Lung (tissue), 12 donors: Measurements from ENCODE around the gene SYT13. TPM values are rescaled to one million over a fixed set of nuclear protein-coding genes. Genes with fewer than 3 reads are reported as not detected.
A peak's percentile ranks its signal among the peaks of the same experiment; 100 is the strongest.

Experiments
- ATAC-seq: fragments of 200-7000 bp; cut with Tn5 transposase; one replicate; pipeline ENCODE4 v1.9.1; 2020; ENCODE audit warnings: moderate number of reproducible peaks; ENCODE audit not compliant: insufficient read depth, low FRiP score
- DNase-seq, 3 donors: peaks; one replicate each; pipeline ENCODE4 v3.0.0-alpha.2; 2013 to 2017
- H3K27ac ChIP-seq, 2 donors: one replicate each; pipeline ENCODE4 v1.5.1; 2013; ENCODE audit warnings: mild to moderate bottlenecking in 2 of 2, moderate library complexity in 2 of 2, control low read depth in 1 of 2, inconsistent platforms in 1 of 2, low read depth in 1 of 2, low read length in 1 of 2
- H3K27me3 ChIP-seq, 3 donors: one replicate each; pipeline ENCODE4 v1.5.1; 2013; ENCODE audit warnings: low read length in 2 of 3; ENCODE audit not compliant: control insufficient read depth in 3 of 3, insufficient read depth in 3 of 3
- H3K36me3 ChIP-seq, 4 donors: one replicate each; pipeline ENCODE4 v1.5.1; 2013; ENCODE audit warnings: low read length in 4 of 4, mild to moderate bottlenecking in 1 of 4, moderate library complexity in 1 of 4; ENCODE audit not compliant: control insufficient read depth in 4 of 4, insufficient read depth in 4 of 4
- H3K4me1 ChIP-seq, 5 donors: one replicate each; pipeline ENCODE4 v1.5.1; 2013; ENCODE audit warnings: low read length in 5 of 5, mild to moderate bottlenecking in 2 of 5, moderate library complexity in 1 of 5; ENCODE audit not compliant: control insufficient read depth in 5 of 5, insufficient read depth in 5 of 5
- H3K4me3 ChIP-seq: one replicate; pipeline ENCODE4 v1.5.1; 2013; ENCODE audit warnings: mild to moderate bottlenecking, control low read depth, moderate library complexity
- H3K9ac ChIP-seq, 2 donors: one replicate each; pipeline ENCODE4 v1.5.1; 2013; ENCODE audit warnings: low read length in 2 of 2, control low read depth in 1 of 2; ENCODE audit not compliant: insufficient read depth in 1 of 2
- H3K9me3 ChIP-seq, 4 donors: one replicate each; pipeline ENCODE4 v1.5.1; 2013; ENCODE audit warnings: low read length in 3 of 4, mild to moderate bottlenecking in 1 of 4, moderate library complexity in 1 of 4; ENCODE audit not compliant: control insufficient read depth in 4 of 4, insufficient read depth in 3 of 4
- CTCF ChIP-seq: IDR thresholded peaks from 2 replicates; pipeline ENCODE4 v1.5.1; 2012; ENCODE audit warnings: mild to moderate bottlenecking; ENCODE audit errors: control extremely low read depth, extremely low read depth
- WGBS, 2 donors: extraction: QIAGEN DNeasy Blood & Tissue Kit; methylation state at CpG; one replicate each; pipeline ENCODE4 v1.1.7; 2013; 5-methylcytosine and 5-hydroxymethylcytosine counted together
- polyA plus RNA-seq, 2 donors: library from polyadenylated mRNA; stranded (reverse); fragments of 200-250 nt; gene quantifications; one replicate each; pipeline ENCODE4 v1.2.1, GENCODE V29; 2013
- total RNA-seq, 2 donors: library from RNA; depleted of rRNA in 1 of 2; stranded (reverse); fragments of >200 nt in 1 of 2; gene quantifications; one replicate each; pipeline ENCODE4 v1.2.1, GENCODE V29; 2014 to 2021
- donor health status: control.
- donor health status: control.
- donor health status: Bipolar disorder and iron deficiency.
- donor health status: healthy.
- donor health status: DM: yes; HTN: yes; CAD: no.

Gene SYT13
- total and polyA plus RNA-seq, 4 donors: 0.06 to 6.2 (median 0.16) TPM

GRCh38 chr11:45254070-45254469 is 32.1 kb downstream of the SYT13 start:
- peaks cover 0 to 27% (median 8%) of the 10 kb centered on the region in 5 donors for H3K4me1 ChIP-seq
- no peak for TF ChIP-seq CTCF
- no peaks in the 10 kb centered on the region for H3K36me3 ChIP-seq
- no peaks in the 10 kb centered on the region for H3K27me3 ChIP-seq
- DNase-seq: no peak
- H3K9ac ChIP-seq: no peak overlapping the region
- no peaks in the 10 kb centered on the region for H3K9me3 ChIP-seq
- no peak for ATAC-seq
- H3K4me3 ChIP-seq: no peak overlapping the region
- 90 to 92% methylated on average over 4 of the region's 4 CpGs for WGBS, 2 donors
- no peak overlapping the region for H3K27ac ChIP-seq

- H3K9me3 ChIP-seq: no peaks in the 10 kb centered on the region
- ATAC-seq (no peak), DNase-seq (no peak)
- peaks cover 0 to 23% (median 8%) of the 10 kb centered on the region in 5 donors for H3K4me1 ChIP-seq
- H3K4me3 ChIP-seq: no peak overlapping the region
- H3K27ac ChIP-seq: no peak overlapping the region
- H3K36me3 ChIP-seq: no peaks in the 10 kb centered on the region
- WGBS, 2 donors: 90 to 92% methylated on average over 9 of the region's 9 CpGs
- H3K27me3 ChIP-seq: no peaks in the 10 kb centered on the region
- H3K9ac ChIP-seq: no peak overlapping the region
- TF ChIP-seq CTCF: no peak
These were observed 32.5 kb downstream of the SYT13 start for GRCh38 chr11:45253640-45254039.

- Histone ChIP-seq H3K4me1 (peaks cover 0 to 15% (median 7%) of the 10 kb centered on the region in 5 donors), H3K4me3 (no peak overlapping the region), H3K27me3 (no peaks in the 10 kb centered on the region), H3K9me3 (no peaks in the 10 kb centered on the region), H3K27ac (no peak overlapping the region), H3K36me3 (no peaks in the 10 kb centered on the region), H3K9ac (no peak overlapping the region)
- WGBS, 2 donors: 50 to 70% methylated on average over 3 of the region's 3 CpGs
- no peak for TF ChIP-seq CTCF
- DNase-seq: peak in 2 of 3 donors; percentile 23 to 28
- ATAC-seq: no peak
These were observed 33.3 kb downstream of the SYT13 start for GRCh38 chr11:45252877-45253276.
